Esophagus (tissue), 2 donors: ENCODE measurements around the gene CCDC194. TPM values are rescaled to one million over a fixed set of nuclear protein-coding genes. Genes with fewer than 3 reads are reported as not detected.

Source experiments
- H3K27ac ChIP-seq, 2 donors: one replicate each; pipeline ENCODE4 v1.5.1; 2013; ENCODE audit warnings: low read depth in 2 of 2, mild to moderate bottlenecking in 2 of 2, inconsistent platforms in 1 of 2, low read length in 1 of 2, moderate library complexity in 1 of 2
- H3K27me3 ChIP-seq, 2 donors: one replicate each; pipeline ENCODE4 v1.6.1; 2013; ENCODE audit warnings: low read length in 2 of 2, control low read depth in 1 of 2, mild to moderate bottlenecking in 1 of 2; ENCODE audit not compliant: insufficient read depth in 2 of 2, control insufficient read depth in 1 of 2
- H3K36me3 ChIP-seq, 2 donors: one replicate each; pipeline ENCODE4 v1.6.1; 2013; ENCODE audit warnings: low read length in 1 of 2; ENCODE audit not compliant: control insufficient read depth in 2 of 2, insufficient read depth in 2 of 2
- H3K4me1 ChIP-seq, 2 donors: one replicate each; pipeline ENCODE4 v1.6.1; 2013; ENCODE audit warnings: low read length in 1 of 2; ENCODE audit not compliant: control insufficient read depth in 2 of 2, insufficient read depth in 2 of 2
- H3K4me3 ChIP-seq, 2 donors: one replicate each; pipeline ENCODE4 v1.5.1; 2013; ENCODE audit warnings: low read length in 2 of 2, mild to moderate bottlenecking in 2 of 2, low read depth in 1 of 2, moderate library complexity in 1 of 2
- H3K9me3 ChIP-seq, 2 donors: one replicate each; pipeline ENCODE4 v1.6.1; 2013; ENCODE audit warnings: mild to moderate bottlenecking in 2 of 2, low read depth in 1 of 2, low read length in 1 of 2, moderate library complexity in 1 of 2; ENCODE audit not compliant: control insufficient read depth in 2 of 2, insufficient read depth in 1 of 2
- WGBS, 2 donors: extraction: QIAGEN DNeasy Blood & Tissue Kit; methylation state at CpG; one replicate each; pipeline ENCODE4 v1.1.7; 2013; 5-methylcytosine and 5-hydroxymethylcytosine counted together
- polyA plus RNA-seq, 2 donors: library from polyadenylated mRNA; stranded (reverse); fragments of 200-250 nt; gene quantifications; one replicate each; pipeline ENCODE4 v1.2.3, GENCODE V29; 2013
- donor health status: healthy with polysubstance abuse.
- donor health status: Bipolar disorder and iron deficiency.

CCDC194 gene
- polyA plus RNA-seq, 2 donors, result not detected

DNA sequence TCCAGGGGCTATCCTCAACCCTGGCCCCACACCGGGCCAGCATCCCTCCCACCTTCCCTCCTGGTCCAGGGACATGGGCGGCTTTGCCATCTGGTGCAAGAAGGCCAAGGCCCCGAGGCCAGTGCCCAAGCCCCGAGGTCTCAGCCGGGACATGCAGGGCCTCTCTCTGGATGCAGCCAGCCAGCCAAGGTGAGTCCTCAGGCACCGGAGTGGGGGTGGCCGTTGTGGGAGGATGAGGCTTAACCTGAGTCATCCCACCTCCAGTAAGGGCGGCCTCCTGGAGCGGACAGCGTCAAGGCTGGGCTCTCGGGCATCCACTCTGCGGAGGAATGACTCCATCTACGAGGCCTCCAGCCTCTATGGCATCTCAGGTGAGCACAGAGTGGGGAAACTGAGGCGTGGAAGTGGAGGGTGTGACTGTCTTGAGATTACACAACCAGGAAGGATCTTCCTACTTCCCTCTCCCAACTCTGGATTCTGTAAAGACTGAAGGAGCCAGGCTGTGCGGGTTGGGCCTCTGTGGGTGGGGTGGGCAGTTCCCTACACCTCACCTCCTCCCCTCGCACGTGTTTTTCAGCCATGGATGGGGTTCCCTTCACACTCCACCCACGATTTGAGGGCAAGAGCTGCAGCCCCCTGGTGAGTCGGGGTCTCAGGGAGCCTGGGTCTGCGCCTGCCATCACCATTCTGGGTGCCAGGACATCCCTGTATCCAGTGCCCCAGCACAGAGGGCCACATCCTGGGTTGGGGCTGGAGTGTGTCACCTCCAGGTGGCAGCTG lies 29.6 kb upstream of the CCDC194 start:
- Histone ChIP-seq H3K36me3 (peaks cover 0 to 8% of the 10 kb centered on the region in 2 donors), H3K27me3 (no peaks in the 10 kb centered on the region), H3K27ac (no peak overlapping the region), H3K4me3 (no peak overlapping the region), H3K9me3 (no peaks in the 10 kb centered on the region), H3K4me1 (peaks cover 0 to 2% of the 10 kb centered on the region in 2 donors)
- WGBS, 2 donors, result 87 to 91% methylated on average over 20 of the region's 20 CpGs

DNA sequence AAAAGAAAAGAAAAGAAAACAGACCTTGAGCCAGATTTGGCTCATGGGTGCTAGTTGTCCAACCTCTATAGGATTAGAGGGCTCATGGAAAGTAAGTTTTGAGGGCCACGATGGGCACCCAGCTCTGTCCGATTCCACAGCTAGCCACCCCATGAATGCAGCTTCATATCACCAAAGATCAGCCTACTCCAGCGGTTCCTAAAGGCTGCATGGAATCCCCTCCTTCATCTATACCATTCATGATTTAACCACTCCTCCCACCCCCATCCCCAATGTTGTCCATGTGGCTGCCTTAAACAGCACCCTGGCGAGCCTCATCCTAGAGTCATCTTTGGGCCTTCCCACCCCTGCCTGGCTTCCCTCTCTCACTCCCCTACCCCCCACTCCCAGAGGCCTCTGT lies 27.9 kb upstream of the CCDC194 start:
- WGBS, 2 donors, result 97 to 99% methylated on average over 4 of the region's 4 CpGs
- Histone ChIP-seq H3K9me3 (no peaks in the 10 kb centered on the region), H3K27ac (no peak overlapping the region), H3K36me3 (peaks cover 0 to 8% of the 10 kb centered on the region in 2 donors), H3K4me3 (no peak overlapping the region), H3K4me1 (peaks cover 0 to 2% of the 10 kb centered on the region in 2 donors), H3K27me3 (no peaks in the 10 kb centered on the region)

DNA sequence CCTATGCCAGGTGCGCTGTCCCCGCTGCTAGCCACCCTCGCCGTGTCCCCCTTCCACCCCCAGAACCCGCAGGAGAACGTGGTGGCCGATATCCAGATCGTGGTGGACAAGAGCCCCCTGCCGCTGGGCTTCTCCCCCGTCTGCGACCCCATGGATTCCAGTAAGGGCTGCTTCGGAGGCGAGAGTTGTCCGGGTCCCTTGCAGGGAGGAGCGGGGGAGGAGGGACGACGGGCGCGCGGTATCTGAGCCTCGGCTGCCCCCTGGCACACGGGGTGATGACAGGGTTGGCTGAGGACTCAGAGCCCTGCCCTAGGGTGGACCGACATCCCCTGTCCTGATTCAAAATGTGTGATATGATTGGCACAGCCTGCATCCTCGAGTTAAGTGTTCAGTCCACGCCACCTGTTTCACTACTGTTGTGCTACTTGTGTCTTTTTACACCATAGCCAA lies 26.5 kb upstream of the CCDC194 start:
- WGBS, 2 donors, result 3 to 6% methylated on average over 21 to 25 of the region's 25 CpGs
- Histone ChIP-seq H3K36me3 (peaks cover 0 to 8% of the 10 kb centered on the region in 2 donors), H3K4me3 (peak overlapping the region; percentile 67 to 68), H3K27me3 (no peaks in the 10 kb centered on the region), H3K4me1 (peaks cover 0 to 2% of the 10 kb centered on the region in 2 donors), H3K9me3 (no peaks in the 10 kb centered on the region), H3K27ac (peak overlapping the region; percentile 32 to 71)

DNA sequence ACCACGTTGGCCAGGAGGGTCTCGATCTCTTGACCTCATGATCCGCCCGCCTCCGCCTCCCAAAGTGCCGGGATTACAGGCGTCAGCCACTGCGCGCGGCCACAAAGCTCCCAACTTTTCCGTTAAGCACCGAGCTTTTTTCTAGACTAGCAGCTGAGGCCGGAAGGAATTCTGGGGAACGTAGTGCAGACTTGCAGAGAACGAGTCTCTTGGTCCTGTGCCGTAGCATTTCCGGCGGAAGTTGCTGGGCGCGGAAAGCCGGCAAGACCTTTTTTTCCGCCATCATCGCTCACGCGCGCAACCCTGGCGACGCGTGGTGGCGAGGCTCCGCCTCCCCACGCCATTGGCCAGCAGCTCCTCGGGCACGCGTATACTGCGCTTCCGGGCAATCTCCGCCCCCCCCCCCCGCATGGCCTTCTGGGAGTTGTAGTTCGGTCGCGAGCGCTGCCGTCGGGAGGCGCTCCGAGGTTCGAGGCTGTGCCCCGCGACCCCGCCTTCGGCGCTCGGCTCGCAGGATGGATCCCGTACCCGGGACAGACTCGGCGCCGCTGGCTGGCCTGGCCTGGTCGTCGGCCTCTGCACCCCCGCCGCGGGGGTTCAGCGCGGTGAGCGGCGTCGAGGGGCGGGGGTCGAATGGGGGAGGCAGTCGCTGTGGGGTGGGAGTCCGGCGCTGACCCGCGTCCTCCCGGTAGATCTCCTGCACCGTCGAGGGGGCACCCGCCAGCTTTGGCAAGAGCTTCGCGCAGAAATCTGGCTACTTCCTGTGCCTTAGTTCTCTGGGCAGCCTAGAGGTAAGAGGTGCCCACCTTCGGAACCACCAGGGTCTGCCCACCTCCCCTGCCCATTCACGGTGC lies 25.9 kb upstream of the CCDC194 start, which contains the start of gene MVB12A:
TSS of gene MVB12A (plus strand) at position 427 of the 854 bp plus-strand sequence. CDS start at position 516, 89 bp downstream.
- Histone ChIP-seq H3K27me3 (no peaks in the 10 kb centered on the region), H3K27ac (peak within 1 kb of the TSS; percentile 71 to 81)

DNA sequence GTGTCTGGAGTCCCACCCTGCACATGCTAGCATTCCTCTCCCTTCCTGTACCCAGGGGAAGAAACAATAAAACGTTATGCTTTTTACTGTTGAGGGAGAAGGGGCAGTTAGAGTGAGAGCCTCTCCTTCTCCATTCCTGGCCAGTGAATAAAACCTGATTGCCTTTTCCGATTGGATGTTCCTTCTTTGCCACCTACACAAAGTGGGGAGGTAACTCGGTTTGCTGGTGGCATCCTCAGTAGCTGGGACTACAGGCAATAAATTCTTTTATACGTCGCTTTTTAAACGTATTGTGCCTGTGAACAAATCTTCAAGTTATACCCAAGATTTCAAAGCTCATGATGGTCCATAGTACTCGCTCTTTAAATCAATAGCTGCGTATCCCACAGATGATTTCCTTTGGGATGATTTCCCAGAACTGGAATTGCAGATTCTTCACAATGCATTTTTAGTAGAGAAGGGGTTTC lies 25.2 kb upstream of the CCDC194 start:
- Histone ChIP-seq H3K27ac (peak overlapping the region; percentile 62 to 81), H3K36me3 (peaks cover 0 to 8% of the 10 kb centered on the region in 2 donors), H3K4me3 (peak overlapping the region; percentile 39 to 48), H3K27me3 (no peaks in the 10 kb centered on the region), H3K4me1 (peaks cover 0 to 2% of the 10 kb centered on the region in 2 donors), H3K9me3 (no peaks in the 10 kb centered on the region)
- WGBS, 2 donors, result 25 to 33% methylated on average over 8 of the region's 8 CpGs

More for the DNA sequence above, 25.9 kb upstream of the CCDC194 start, which contains the start of gene MVB12A:
- Histone ChIP-seq H3K4me1 (peaks cover 0 to 2% of the 10 kb centered on the region in 2 donors), H3K36me3 (peaks cover 0 to 8% of the 10 kb centered on the region in 2 donors), H3K4me3 (peak within 1 kb of the TSS; percentile 67 to 68), H3K9me3 (no peaks in the 10 kb centered on the region)
- 1% methylated on average over 82 to 85 of the region's 85 CpGs for WGBS, 2 donors

DNA sequence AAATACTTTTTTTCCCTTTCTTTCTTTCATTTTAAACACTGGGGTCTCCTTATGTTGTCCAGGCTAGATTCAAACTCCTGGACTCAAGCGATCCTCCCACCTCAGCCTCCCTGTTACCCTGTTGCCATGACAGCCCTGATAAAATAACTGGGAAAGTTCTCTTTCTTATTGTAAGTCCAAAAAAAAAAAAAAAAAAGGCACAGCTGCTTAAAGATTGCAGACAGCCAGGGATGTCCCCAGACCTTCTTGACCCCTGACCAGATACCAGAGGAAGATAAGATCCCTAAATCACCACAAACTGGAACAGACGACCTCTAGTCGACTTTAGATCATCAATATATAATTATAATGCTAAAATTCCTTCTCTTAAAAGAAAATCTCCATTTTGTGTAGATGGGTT lies 24.7 kb upstream of the CCDC194 start:
- no peak overlapping the region for H3K4me3 ChIP-seq
- WGBS, 2 donors, result 66 to 79% methylated on average over 3 of the region's 3 CpGs

DNA sequence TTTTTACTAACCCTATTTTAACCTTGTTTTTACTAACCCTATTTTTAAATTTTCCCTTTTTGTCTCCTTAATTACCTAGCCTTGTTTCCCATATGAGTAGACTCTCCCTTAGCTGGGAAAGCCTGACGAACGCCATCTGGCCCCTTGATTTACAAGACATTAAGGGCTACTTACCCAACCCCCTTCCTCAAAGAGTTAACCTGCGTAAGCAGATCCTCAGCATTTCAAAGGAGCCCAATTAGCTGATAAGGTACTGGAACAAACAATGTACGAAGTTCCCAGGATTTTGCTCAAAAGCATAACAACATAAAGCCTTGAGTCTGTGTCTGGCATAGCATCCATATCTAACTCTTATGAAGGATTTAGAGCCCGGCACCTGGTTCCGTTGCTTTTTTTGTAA lies 21.1 kb upstream of the CCDC194 start:
- Histone ChIP-seq H3K27me3 (no peaks in the 10 kb centered on the region), H3K9me3 (no peaks in the 10 kb centered on the region), H3K27ac (no peak overlapping the region), H3K36me3 (no peaks in the 10 kb centered on the region), H3K4me1 (no peaks in the 10 kb centered on the region), H3K4me3 (no peak overlapping the region)
- WGBS, 2 donors, result 75 to 81% methylated on average over 6 of the region's 6 CpGs

More for the DNA sequence above, 24.7 kb upstream of the CCDC194 start:
- Histone ChIP-seq H3K27ac (no peak overlapping the region), H3K36me3 (peaks cover 0 to 8% of the 10 kb centered on the region in 2 donors), H3K4me1 (peaks cover 0 to 2% of the 10 kb centered on the region in 2 donors), H3K9me3 (no peaks in the 10 kb centered on the region), H3K27me3 (no peaks in the 10 kb centered on the region)

DNA sequence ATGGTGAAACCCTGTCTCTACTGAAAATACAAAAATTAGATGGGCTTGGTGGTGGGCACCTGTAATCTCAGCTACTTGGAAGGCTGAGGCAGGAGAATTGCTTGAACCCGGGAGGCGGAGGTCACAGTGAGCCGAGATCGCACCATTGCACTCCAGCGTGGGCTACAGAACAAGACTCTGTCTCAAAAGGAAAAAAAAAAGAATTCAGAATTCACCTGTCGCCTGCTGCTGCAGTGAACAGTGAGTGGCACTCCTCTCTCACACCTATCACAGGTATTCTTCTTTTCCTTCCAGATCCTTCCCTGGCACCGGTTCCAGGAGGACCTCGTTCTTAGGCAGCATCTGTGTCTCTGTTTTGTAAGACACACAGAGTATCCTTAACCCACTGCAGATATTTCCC lies 20.1 kb upstream of the CCDC194 start:
- Histone ChIP-seq H3K9me3 (no peaks in the 10 kb centered on the region), H3K27ac (no peak overlapping the region), H3K4me3 (no peak overlapping the region), H3K4me1 (no peaks in the 10 kb centered on the region), H3K27me3 (no peaks in the 10 kb centered on the region), H3K36me3 (no peaks in the 10 kb centered on the region)
- 93% methylated on average over 8 of the region's 8 CpGs for WGBS, 2 donors

DNA sequence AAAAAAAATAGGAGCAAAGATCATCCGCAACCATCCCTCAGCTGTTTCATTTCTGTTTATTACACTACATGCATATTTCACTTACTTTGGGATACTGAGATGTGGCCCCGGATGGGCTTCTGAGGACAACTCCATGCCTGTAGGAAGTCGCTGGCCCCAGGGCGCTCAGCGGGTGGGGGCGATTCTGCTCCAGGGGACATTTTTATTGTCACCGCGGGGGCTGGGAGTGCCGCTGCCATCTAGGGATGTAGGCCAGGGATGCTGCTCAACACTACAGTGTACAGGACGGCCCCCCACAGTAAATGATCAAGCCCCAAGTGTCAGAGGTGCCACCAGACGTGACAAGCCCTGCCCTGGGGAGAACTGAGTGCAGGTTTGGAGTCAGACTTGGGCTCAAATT lies 17.8 kb upstream of the CCDC194 start:
- no peak overlapping the region for H3K4me3 ChIP-seq
- no peak overlapping the region for H3K27ac ChIP-seq
- 81 to 86% methylated on average over 11 of the region's 11 CpGs for WGBS, 2 donors

More for the DNA sequence above, 17.8 kb upstream of the CCDC194 start:
- H3K36me3 ChIP-seq, result no peaks in the 10 kb centered on the region
- H3K4me1 ChIP-seq, result no peaks in the 10 kb centered on the region
- H3K27me3 ChIP-seq, result no peaks in the 10 kb centered on the region
- H3K9me3 ChIP-seq, result no peaks in the 10 kb centered on the region
